SKM-1 (cell line): ENCODE results near the gene WFIKKN2.
"Not testable (repeated sequence)": the region's sequence is repeated elsewhere in the genome, so short reads cannot be mapped to it uniquely, and the experiment has no call there.

Experiments
- DNase-seq: peaks from one replicate; lab custom pipeline; 2025; ENCODE audit not compliant: unreplicated experiment; lab: John Stamatoyannopoulos, UW

The WFIKKN2 gene

DNA sequence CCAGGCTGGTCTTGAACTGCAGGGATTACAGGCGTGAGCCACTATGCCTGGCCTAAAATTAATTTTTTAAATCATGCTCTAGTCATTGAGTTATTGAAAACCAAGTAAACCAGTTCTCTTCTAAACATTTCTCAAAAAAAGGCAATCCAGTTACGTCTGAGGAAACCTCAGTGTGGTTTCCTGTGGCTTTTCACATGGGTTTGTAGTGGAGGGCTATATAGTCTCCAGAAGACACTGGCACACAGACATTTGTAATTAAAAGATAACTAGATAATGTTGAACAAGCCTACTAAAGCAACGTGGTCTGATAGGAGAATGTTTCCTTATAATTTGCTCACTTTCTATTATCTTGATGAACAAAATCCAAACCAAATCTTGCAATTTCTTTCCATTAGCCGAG lies 36.0 kb downstream of the WFIKKN2 start:
- no peak for DNase-seq

DNA sequence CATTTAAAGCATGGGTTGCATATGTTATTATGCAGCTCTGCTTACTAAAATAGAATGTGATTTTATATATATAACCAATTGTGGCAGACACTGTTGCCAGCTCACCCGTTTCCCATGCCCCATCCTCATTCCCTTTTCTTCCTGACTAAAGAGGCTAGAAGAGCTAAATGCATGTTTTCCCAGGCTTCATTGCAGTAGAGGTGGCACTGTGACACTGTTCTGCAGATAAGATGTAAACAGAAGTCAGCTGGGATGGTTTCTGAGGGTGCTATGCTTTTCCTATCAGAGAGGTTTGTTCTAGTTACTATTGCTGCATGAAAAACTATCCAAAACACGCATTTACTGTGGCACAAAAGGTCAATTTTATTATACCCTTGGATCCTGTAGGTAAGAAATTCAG lies 36.5 kb downstream of the WFIKKN2 start:
- DNase-seq, result no peak

DNA sequence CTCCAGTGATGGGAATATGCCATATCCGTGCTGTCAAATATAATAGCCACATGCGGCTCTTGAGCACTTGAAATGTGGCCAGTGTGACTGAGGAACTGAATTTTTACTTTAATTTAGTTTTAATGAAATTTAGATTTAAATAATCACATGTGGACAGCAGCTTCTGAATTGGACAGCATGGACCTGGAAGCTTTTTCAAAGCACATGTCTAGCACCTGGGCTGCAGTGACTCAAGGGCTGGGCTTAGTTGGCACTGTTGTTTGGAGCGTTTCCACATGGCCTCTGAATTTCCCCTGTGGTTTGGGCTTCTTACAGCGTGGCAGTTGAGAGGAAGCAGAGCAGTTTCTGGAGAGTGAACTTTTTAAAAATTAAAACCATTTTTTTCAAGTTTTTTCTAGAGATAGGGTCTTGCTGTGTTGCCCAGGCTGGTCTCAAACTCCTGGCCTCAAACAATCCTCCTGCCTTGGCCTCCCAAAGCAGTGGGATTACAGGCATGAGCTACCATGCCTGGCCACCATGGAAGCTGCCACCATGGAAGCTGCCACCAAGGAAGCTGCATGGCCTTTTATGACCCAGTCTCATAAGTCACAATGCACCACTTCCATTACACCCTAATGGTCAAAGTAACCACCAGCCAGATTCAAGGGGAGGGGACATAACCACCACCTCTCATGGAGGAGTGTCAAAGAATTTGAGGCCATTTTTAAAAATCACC lies 37.5 kb downstream of the WFIKKN2 start:
- DNase-seq, result peak; percentile 19

DNA sequence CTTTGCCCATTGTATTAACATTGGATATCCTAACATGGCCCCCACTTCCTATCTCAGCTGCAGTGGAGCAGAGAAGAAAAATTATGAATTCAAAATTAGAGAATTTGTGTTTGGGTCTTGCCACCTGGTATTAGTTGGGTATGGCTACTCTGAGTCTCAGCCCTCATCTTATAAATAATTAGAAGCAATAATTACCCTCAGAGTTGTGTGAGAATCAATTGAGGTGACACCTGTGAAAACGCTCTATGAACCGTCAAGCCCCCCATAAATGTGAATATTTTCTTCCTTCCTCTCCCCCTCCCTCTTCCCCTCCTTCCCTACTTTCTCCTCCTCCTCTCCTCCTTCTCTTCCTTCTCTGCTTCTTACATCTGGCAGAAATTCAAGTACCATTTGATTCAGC lies 39.7 kb downstream of the WFIKKN2 start:
- DNase-seq, result no peak

DNA sequence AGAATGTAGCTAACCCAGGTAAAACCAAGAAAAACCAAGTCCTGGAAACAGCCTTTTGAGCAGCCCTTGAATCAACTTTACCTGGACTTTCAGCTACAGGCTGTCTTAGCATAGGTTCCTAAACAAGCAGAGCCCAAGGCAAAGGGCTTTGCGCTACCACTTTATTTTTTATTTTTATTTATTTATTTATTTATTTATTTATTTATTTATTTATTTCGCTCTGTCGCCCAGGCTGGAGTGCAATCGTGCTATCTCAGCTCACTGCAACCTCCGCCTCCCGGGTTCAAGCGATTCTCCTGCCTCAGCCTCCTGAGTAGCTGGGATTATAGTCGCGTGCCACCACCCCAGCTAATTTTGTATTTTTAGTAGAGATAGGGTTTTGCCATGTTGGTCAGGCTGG lies 41.7 kb downstream of the WFIKKN2 start:
- DNase-seq, result not testable (repeated sequence)

DNA sequence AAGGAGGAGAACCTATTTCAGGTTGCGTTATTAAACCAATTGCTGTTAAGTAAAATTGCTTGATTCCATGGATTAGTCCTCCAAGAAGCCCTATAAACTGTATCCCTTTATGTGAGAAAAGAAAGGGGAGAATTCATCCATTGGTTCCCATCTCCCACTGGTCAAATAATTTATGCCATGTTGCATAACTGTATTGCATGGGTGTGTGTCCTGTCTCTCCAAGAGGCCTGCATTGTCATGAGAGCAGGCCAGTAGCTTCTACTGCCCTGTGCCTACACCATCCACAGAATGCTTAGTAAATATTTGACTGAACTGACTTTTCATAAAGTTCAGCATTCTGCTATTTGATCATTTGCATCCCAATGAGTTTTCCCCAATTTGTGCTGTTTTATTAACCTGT lies 42.5 kb downstream of the WFIKKN2 start:
- no peak for DNase-seq

DNA sequence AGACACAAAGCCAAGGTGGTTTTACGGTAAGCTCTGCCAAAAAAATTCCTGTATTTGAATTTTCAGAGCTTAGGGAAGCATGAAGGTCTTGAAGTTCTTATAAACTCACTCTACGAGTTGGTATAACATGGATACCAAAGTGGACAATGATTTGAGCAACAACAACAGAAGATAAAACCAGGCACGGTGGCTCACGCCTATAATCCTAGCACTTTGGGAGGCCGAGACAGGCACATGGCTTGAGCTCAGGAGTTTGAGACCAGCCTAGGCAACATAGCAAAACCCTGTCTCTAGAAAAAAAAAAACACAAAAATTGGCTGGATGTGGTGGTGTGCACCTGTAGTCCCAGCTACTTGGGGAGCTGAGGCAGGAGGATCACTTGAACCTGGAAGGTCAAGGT lies 43.7 kb downstream of the WFIKKN2 start:
- no peak for DNase-seq

DNA sequence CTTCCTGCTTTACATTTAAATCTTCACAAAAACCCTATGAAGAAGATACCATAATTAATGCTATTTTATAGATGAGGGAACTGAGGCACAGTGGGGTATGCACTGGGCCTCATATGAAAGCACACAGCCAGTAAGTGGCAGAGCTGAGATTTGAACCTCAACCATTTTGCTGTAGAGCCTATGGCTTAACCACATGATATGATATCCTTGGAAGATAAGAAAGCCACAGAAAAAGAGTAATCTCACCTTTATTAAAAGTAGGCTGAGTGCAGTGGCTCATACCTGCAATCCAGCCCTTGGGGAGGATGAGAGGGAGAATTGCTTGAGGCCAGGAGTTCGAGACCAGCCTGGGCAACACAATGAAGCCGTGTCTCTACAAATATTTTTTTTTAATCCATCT lies 45.8 kb downstream of the WFIKKN2 start:
- no peak for DNase-seq

DNA sequence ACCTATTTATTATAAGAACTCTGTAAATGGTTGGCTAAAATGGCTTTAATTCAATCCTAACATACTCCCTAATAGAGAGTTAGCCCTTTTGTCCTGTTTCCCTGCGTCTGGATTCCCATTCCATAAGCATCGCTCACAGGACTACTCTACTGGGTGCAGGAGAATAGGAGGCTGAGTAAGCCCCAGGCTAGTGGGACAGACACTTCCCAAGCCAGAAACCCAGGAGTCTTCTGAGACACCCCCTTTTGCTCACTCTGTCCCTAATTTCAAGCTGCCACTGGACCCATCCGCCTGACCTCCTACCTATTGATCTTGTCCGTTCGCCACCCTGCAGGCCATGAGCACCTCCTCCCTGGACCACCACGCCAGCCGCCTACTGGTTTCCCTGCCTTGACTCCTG lies 47.5 kb downstream of the WFIKKN2 start:
- DNase-seq, result no peak

DNA sequence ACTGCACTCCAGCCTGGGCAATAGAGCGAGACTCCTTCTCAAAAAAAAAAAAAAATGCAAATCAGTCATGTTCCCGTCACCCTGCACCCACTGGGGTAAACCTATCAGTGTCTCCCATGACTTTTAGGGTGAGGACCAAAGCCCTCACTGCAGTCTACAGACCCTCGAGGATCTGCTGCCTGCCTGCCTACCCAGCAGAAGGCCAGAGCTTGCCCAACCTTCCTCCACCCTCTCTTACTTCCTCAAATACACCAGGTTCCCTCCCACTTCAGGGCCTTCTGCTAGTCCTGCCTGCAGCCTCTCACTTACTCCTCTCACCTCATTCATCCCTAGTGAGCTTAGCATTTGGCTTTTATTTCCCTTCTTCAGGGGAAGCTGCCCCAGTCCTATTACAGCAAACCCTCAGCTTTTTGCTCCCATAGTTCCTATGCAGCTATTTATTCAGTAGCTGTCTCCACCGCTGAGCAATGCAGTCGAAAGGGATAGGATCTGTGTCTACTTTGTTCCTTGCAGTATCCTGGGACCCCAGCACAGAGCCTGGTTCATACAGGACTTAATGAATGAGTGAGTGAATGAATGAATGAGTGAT lies 48.6 kb downstream of the WFIKKN2 start:
- peak; percentile 73 for DNase-seq

DNA sequence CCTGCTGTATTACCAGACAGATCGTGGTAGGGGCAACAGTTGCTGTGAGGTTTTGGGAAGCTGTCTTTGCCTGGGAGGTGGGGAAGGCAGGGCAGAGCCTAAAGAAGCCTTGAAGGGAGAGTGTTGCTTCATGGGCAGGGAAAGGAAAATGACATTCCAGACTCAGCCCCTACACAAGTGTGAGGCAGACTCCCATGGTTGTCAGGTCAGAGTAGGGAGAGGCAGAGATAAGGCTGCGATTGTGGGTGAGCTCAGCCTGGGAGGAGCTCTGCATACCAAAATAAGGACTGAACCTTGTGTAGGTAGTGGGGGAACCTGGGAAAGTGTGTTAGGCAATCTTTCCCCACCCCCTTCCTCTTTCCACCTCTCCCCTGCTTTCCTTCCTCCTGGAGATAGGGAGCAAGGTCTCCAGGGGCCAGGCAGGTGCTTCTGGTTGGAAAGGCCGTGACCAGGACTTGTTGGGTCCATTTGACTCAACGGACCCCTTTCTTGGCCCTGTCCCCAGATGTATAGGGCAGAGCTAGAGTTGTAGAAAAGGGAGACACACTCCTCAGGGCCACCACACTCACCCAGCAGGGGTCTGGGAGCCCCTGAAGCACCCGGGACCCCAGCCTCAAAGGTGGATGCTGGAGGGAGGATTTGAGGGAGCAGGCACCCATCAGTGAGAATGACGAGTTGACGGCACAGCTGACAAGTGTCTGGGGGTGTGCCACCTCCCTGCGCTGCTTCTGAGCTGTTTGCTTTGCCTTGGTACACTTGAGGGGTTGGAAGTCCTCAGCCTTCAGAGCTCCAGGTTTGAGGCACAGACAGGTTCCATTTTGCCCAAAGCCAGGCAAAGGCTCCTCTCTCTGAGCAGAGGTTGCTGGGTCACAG lies 49.3 kb downstream of the WFIKKN2 start:
- DNase-seq, result no peak

DNA sequence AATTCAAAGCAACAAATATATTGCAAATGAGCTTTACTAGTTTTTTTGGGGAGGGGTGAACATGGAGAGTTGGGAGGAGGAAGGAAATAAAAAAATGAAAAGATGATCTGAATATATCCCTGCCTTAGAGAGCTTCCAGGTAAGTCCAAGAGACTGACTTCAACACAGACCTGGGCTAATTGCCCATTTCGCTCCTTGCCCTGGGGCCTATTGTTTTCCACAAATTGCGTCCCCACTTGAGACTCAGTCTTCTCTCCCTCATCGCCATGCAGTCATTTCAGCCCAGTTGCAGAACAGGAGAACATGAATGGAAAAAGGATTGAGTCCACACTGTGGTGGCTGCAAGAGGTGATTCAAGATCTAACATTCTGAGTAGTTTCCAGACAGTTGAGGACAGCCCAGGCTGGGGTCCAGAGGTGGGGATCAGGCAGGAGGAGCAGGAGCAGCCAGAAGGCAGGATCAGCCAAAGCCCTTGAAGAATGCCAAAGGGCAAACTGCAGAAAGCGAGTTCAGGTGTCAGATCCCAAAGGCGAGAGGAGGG lies 52.4 kb downstream of the WFIKKN2 start:
- no peak for DNase-seq

DNA sequence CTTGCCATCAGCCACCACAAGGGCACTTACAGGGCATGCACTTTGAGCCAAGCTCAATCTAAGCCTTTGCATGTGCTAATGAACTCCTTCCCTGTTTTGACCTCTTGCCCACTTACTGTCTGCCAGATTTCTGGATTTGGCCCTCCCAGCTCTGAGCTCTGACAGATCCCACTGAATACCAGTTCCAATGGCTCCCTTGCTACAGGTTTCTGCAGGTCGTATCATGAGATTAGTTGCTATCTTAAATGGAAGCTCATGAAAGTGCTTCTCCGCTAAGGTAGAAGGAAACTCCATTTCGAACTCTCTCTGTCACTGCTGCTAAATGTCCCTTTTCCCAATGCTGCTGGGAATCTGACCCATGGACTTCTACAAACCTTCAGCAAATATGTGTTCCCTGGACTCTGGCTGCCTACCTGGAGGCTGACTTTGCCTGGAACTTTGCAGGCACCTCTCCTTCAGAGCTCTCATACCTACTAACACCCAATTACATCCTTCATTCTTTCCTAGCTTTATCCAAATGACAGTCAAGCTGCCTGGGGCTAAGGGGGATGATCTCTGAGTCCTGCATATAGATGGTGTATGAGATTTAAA lies 54.2 kb downstream of the WFIKKN2 start:
- no peak for DNase-seq

DNA sequence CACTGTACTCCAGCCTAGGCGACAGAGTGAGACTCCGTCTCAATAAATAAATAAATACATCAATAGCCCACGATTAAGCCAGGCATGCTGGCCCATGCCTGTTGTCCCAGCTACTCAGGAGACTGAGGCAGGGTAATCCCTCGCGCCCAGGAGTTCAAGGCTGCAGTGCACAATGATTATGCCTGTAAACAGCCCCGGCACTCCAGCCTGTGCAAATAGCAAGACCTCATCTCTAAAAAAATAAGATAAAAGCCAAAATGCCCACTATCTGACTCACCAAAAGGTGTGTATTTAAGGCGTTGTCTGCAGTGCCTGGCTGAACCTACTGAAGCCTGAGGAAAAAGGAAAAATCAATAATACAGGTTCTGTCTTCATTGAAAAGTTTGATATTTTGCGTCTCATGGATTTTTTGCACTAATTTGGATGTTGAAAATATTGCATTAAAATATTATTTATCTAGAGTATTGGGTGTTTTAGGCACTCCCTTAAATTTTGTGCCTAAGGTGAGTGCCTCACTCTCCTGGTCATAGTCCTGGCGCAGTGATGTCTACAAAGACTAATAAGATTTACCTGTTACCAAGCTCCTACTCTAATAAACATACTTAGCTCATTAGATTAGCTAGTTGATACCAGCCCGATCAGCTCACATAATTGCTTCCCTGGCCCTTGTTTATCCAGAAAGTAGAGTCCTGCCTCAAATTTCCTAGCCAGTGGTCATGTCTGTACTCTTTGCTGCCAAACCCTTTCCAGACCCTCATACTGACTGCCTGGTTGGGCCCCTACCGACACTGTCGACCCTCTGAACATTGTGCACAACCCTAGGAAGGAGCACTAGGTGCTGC lies 55.5 kb downstream of the WFIKKN2 start:
- DNase-seq, result no peak

DNA sequence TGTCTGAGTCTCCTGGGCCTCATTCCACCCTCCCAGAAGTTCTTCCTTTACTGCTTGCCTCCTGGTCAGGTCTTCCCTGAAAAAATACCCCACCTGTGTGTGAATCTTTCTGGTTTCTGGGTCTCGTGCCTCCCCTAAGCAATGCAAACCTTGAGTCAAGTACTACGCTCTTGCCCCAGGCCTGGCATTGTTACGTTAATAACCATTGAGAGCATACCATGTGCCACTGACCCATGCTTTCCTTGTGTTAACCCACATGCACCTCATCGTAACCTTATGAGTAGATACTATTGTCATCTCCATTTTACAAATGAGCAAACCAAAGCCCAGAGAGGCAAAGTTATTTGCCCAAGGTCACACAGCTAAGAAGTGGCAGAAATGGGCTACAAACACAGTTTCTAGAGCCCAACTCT lies 56.2 kb downstream of the WFIKKN2 start:
- no peak for DNase-seq
